T-helper 1 cell treated with Interleukin-12 subunit alpha and Interleukin-12 subunit beta and Interleukin-4 antibody, amounts not matched to agents 30 ng/mL and 1 ng/mL, for 36 hours (primary cell): ENCODE data around the gene NXPH1. TPM values are rescaled to one million over a fixed set of nuclear protein-coding genes. Genes with fewer than 3 reads are reported as not detected.

Experiments used
- intact Hi-C: fragments of 100-400 bp; cut with micrococcal nuclease; formaldehyde crosslinking; loops from one replicate; pipeline ENCODE4 v1.15.1; 2024
- total RNA-seq: library from RNA; stranded (reverse); gene quantifications from 2 replicates; pipeline ENCODE4 v1.2.3, GENCODE V29; 2022

NXPH1 gene
- total RNA-seq, 1 donor from 2014 or later = not detected

DNA sequence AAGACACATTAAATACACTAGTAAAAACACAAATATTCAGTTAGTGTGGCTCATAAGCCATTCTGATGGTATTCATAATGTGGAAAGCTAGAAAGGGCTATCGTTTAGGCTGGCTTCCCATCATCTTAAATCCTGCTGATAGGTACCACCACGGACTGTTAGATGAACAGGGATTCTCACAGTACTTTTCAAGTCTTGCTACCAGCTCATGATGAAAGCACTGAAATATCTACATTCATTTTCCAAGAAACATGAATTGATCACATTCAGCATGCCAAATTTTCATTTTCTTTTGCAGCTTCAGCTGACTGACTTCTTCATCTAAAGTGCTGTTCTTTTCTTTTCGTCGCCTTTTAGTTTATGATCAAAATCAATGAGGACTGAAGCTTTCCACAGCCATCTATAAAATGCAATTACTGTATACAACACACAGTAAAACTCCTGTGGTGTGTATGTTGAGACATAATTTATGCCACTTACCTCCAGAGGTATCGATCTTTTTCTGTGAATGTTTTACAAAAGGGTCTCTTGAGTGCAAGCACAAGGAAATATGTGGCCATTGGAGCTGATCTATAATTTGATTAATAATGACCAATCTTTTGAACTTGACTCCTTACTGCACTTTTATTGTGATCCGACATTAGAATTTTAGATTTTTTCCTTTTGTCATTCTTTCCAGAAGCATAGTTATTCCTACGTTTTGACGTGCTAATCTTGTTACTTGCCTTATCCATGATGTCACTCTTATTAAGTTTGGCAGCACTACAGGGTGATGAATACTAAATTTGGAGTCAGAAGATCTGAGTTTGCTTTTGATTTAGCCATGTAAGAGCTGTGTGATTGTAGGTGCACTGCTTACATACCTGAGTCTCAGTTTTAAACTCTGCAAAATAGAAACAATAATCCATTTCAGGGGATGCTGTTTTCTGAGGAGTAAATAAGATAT is 58.4 kb downstream of the NXPH1 start:
- intact Hi-C loops = no loop called here

DNA sequence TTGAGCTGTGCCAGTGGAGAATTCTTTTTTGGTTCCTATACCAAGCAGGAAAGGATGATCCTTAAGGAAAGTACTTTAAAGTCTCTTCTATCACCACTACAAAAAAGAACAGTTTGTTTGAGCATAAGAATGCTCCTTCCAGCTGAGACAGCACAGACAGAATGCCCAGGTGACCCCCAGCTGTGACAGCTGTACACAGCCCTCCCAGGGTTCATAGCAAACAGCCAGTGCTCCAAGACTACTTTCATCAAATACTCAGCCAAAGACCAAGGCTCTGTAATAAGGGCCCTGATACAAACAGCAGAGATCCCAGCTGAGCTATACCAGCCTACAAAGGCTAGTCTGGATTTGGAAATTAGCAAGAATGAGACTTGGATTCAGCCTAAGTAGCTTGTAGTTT is 65.7 kb downstream of the NXPH1 start:
- intact Hi-C loops = no loop called here

DNA sequence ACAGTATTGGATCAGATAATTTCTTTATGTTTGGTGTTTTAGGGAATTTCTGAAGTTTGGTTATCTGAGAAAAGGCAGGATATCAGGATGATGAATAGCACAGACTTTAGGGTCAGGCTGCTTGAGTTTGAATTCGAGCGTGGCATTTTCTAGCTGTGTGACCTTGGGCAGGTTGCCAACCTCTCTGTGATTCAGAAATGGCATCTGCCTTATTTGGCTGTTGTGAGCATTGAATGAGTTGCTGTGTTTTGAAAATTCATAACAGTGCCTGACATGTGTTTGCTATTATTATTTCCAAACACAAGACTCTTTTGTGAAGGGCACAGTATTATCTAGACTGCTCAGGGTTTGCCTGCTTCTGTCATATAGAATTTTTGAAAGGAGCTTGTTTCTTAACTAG is 66.9 kb downstream of the NXPH1 start:
- intact Hi-C loops = no loop called here

DNA sequence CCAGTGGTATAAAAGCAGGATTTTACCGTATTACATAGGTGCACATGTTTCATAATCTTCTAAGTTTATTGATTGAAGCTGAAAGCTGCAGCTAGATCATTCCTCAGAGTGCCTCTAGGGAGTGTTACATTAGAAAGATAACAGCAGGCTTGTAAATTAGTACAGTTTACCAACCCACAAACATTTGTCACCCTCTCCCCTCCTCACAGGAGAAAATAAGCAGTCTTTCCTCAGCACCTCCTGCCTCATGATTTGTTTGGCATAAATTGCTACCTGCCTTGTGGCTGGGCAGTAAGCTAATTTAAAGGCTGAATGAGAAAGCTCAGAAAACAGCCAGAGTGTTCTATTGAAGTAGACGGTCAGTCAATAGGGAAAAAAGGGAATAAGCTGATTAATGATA is 74.2 kb downstream of the NXPH1 start:
- intact Hi-C loops = no loop called here

DNA sequence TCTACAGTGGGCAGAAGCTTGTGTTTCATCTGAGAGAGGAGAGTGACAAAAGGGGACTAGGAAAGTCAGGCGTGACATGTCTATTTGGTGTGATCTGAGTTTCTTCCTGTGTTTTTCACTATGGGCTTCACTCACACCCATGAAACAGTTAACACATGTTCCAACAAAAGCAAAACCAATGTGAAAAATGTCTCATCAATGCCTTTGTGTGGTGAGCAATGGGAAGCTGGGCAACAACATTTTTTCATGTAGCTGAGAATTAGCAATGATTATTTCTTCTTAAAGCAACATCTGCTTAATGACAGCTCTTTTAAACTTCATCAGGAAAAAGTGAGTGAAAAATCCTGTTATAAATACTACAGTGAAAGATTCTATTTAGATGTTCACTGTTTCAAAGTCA is 76.2 kb downstream of the NXPH1 start:
- intact Hi-C loops = no loop called here

DNA sequence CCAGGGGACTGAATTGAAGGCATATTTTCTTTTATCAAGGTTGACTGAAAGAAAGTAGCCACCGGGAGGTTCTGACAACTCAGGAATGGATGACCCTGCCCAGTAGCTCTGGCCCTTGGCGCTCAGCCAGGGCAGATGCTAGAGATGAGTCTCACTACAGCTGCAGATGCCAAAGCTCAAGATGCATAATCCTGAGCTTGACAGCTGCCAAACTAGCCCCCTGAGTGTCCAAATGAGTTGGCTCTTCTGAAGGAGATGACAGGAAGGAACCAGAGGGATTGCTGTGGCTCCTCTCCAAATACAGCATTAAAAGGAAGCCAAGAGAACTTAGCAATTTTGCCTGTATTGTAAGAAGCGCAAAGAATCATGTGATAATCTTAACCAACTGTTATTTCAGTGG is 78.4 kb downstream of the NXPH1 start:
- intact Hi-C loops = no loop called here

DNA sequence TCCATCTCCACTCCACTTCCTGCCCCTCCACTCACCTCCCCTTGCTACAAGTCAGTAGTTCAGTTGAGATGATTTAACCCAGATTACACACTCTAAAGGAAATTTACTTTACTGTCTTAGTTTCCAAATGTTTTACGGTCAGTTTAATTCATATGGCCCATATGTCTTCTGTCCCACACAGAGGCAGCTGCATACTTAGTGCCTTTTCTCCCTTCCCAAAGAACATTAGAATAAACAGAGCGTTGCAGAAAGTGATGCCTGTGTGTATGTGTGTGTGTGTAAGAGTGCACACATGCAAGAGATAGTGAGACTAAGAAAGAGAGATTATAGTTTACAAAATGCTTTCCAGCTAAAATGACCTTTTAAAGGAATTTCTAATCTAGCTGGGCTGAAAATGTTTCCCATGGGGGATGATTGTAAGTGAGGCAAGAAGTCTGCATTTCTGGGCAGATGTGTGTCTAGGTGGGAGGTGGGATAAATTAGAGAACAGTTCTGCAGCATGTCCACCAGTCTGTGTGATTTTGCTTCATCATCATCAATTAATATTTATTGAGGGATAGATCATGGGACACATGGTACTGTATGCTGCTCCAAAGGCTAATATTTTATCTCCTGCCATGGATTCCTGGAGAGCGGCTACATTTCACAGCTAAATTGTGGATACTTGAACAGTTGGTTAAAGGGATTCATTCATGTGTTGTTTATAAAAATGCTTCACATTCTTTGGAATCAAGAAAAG is 81.5 kb downstream of the NXPH1 start:
- intact Hi-C loops = no loop called here

DNA sequence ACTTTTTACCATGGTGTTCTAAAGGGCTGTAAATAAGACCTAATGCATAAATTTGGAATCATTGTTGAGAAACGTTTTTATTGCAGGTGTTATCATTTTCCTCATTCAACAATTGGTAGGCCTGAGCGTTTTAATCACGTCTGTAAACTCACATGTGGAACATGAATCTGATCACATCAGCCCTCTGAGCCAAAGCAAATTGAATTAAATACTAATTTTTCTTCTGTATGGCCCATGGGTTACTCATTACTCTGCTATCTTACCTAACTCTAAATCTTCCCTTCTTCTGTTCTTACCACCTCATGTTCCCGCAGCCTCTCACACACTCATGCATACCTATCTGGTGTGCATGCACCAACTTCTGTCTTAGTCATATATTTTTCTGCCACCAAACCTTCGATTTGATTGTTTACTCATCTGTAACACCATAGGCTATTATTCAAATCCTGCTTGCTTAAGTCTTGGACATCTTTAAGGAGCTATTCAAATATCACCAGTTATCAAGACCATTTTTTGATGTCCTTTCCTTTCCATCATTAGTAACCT is 82.3 kb downstream of the NXPH1 start:
- intact Hi-C loops = no loop called here

DNA sequence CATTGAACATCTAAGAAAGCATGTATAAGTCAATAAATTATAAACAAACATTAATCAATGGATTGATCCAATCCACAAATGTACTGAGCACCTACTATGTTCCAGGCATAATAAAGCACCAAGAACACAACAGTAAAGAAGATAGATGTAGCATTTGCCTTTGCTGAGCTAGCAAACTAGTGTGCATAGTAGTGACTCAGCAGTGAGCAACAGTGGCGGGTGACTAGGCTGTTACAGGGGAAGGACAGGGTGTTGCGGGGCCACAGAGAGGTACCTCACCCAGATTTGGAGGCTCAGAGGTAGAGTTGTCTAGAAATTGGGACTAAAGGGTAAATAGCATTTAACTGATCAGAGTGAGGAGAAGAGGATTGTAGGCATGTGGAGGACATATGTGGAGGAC is 83.6 kb downstream of the NXPH1 start:
- intact Hi-C loops = no loop called here

DNA sequence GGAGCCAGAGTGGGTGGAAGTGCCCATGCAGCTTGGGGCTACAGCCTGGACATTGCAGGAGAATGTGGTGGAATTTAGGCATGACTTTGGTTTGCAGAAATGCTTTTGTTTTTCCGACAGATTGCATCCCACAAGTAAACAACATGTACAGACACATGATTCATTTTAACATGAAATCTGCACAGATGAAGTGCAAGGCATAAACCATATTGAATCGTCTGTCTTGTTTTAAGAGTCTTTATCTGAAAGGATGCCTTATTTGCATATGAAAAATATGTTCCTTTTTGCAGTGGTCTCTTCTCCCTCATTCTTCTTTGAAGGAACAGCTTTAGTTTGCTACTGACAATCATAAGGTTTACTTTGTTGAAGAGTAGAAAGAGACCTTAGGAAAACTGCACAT is 94.9 kb downstream of the NXPH1 start:
- intact Hi-C loops = no loop called here

DNA sequence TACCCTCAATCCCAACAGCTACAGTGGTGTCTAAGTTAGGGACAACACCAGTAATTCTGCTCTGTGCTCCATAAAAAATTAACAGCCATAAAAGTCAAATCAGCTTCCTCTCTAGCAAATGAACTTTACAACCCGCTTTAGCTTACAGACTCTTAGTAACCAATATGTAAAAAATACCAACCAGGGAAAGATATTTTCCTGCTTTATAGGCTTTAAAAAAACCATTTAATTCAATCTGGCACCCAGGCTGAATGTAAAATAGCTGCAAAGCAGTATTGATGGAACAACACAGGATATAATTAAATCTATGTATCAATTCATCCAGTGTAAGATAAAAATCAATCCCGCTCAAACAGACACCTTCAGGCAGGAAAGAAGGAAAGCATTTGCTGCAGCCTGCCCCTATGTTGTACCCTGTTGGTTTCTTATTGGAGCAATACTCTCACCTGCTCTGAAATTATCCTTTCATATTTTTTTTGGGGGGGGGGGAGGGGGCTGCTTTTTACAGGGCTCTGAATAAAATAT is 98.6 kb downstream of the NXPH1 start:
- intact Hi-C loops = no loop called here

DNA sequence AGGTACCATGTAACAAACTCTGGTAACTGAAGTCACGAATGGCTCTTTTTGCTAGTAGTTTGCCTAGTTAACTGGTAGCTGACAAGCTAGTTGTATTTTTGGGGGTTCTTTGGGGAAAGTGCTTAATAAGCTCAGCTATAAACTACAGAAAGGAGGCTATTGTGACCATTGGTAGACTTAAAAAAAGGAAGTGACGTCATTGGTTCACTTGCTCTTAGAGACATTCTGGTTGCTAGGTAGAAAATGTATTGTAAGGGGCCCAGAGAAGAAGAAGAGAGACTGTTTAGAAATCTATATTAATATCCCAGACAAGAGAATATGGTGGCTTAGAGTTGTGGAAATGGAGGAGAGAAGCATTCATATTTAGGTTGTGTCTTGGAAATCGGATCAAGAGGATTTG is 103.0 kb downstream of the NXPH1 start:
- intact Hi-C loops = no loop called here

DNA sequence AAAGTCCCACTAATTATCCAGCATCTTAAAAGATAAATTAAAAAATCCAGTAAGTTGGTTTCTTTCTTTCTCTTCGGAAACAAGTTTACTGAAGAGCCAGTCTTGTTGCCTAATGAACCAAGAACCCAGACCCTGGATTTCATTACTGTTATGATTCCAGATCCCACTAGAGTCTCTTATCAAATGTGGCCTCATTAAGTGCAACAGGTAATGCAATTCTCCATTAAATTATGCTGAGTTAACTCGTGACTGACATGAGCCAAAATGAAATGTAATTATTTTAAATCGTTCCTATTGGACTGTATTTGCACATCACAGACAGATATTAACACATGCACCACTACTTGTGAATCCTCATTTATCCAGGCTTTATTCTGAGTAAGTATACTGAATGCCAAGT is 115.6 kb downstream of the NXPH1 start:
- intact Hi-C loops = no loop called here

DNA sequence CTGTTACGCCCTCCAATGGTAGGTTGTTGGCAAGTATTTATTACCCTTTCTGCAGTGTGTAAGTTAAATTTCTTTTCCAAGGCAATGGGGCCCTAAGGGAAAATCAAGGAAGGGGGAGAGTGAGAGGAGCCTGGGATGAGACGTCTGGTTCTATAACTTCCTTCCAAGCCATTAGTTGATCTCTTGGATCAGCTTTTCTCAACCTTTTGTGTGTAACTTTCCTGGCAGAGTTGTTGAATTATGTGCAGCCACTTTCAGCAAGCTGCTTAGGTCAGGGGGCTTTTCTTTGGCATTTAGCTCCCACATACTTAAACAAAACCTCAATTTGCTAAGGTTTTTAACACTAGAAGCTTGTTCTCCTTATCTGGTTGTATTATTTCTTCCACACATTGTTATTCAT is 127.1 kb downstream of the NXPH1 start:
- intact Hi-C loops = no loop called here

DNA sequence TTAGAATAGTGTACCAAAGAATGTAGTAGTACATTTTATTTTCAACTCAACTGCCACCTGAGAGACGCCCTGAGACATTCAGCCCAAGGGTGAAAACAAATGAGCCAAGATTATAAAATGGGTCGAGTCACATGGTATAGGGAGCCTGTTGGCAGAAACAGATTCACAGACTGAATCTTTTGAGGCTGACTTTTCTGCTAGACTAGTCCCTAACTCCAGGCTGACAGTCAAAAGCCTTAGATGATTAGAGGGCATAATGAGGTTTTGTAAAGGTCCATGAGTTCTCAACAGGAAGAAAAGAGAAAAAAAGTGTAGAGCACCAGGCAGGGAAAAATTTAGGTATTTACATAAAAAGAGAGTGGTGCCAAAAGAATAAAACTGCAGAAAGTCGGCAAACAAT is 128.0 kb downstream of the NXPH1 start:
- intact Hi-C loops = no loop called here

DNA sequence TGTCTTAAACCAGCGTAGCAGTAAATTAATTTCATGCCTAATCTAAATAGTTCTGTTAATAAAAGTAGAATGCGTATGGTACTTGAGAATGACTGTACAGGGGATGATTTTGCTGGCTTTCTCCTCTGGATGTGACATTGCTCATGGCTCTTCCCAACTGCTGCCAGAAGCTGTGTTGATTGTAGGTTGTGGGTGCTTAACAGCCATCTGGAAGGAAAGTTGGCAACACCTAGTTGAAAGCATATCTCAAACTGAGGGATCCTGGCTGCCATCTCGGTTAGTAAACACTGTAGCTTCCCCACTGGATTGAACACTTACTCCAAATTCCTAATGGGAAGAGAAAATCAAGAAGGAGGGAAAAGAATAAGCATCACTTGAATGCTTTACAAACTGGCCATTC is 130.9 kb downstream of the NXPH1 start:
- intact Hi-C loops = no loop called here

DNA sequence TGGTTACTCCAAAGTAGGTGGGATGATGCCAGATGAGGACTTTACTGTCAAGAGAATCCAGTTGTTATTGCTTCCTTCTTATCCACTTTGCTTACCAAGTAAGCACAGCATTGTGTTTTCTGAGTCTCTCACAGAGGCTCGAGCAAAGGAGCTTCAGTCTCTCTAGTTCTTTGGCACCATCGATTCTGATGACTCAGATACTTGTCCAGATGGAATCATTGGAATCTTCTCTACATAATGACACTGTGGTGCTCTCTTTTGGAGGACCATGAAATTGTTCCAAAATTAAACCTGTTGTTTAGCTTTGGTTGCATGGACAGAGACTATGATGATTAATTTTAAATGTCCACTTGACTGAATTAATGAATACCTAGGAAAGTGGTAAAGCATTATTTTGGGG is 132.6 kb downstream of the NXPH1 start:
- intact Hi-C loops = no loop called here

DNA sequence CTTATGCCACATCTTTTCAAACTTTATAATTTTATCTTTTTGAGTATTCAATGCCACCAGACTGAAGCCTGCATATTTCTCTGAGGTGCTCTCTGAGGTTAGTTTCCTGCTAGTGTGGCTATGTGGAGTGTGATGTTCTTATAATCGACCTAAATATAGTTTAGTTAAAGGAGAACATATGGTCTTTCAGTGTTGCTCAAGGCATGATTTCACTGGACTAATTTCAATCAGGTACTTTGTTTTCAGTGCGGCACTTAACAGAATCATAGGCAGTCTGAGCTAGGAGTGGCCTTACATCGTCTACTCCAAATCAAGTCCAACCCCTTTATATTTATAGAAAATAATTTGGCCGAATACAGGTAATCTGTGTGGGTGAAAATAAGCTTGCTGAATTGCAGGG is 134.2 kb downstream of the NXPH1 start:
- intact Hi-C loops = no loop called here

DNA sequence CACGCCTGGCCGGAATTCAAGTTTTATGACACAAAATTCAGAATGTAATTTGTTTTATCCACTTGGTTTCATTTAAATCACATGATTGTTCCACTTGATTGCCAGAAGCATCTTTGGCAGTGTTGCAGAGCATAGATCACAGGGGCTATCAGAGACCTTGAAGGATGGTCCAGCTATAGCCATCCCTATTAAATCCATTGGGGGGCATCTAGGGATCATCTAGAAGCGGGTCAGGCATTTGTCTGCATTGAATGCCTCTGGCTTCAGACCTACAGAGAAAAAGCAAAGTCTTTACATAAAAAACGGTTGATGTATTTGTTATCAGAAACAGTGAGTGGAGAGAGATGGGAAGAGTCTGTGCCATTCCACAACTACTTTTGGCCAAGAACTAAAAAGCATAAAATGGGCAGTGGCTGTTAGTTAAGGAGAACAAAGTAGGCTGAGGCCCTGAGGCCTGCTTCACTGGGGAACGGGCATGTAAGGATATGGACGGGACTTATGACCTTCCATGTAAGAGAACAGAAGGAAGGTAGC is 146.3 kb downstream of the NXPH1 start:
- intact Hi-C loops = no loop called here

DNA sequence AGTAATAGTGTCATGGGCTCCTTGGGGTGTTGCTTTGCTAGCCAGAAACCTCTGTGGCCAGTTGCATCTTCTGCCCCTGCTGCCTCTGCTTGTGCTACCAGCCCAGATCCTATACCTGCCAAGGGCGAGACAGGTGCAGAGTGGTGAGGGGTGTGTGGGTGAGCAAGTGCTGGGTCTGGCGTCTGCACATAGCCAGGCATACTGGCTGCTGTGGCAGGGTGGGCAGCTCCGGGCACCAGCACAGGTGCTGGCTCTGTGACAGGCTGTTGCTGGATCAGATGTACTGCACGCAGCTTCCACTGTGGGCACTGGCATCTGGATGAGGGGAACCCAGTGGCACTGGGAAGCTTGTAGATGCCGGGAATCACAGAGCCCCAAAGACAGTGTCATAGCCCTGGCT is 148.4 kb downstream of the NXPH1 start:
- intact Hi-C loops = no loop called here

DNA sequence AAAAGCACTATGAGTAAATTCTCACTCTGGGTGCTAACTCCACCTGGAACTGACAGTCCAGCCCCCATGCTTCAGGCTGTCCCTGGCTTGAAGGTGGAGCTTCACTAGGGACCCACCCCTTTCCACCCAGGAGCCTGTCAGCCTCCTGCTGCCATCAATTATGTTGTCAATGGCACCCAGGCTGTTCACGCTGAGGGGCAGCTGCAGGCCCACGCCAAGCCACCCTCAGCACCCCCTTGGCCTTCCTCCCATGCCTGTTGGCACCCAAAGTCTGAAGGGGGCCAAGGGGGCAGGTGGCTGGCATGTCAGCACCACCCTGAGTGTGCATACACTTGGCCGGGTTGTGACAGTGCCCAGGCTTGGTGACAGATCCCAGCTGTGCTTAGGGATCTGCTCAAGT is 149.3 kb downstream of the NXPH1 start:
- intact Hi-C loops = no loop called here

DNA sequence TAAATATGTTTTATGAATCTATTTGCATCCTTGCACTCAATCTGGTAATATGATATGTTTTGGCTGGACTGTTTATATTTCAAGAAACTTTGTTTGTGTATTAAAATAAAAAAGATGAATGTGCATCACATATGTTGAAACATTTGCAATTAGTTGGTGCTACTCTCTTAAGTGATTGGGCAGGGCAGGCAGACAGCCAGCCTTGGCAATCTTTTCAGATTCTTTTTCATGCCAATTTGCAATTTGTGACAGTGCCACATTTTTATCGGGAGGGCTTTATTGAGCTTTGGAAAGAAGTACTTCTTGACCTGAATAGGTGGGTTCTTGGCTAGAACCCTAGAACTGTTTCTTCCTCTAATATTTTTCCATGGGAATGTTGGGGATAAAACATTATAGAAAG is 152.2 kb downstream of the NXPH1 start:
- intact Hi-C loops = no loop called here
